Activated CD4-positive, alpha-beta T cell treated with anti-CD3 and anti-CD28 coated beads for 4 hours (primary cell): ENCODE results near the gene OR10Z1.

Experiments
- DNase-seq, 2 donors: peaks; one replicate each; pipeline ENCODE4 v3.0.0-alpha.2; 2020

OR10Z1 gene

GRCh38 chr1:158604968-158605367 is at the start of gene OR10Z1:
Gene OR10Z1 (plus strand): TSS chr1:158605268. CDS start chr1:158606439, 1,171 bp downstream.
- no peak for DNase-seq

GRCh38 chr1:158559696-158560095 is 45.4 kb upstream of the OR10Z1 start:
- DNase-seq, result no peak

GRCh38 chr1:158563853-158564252 is 41.2 kb upstream of the OR10Z1 start:
- no peak for DNase-seq

GRCh38 chr1:158564608-158565007 is 40.5 kb upstream of the OR10Z1 start:
- DNase-seq, result no peak

- DNase-seq, result no peak
Measured at GRCh38 chr1:158570480-158570879, 34.6 kb upstream of the OR10Z1 start, which contains the start of gene OR6P1. Gene OR6P1 (minus strand): TSS chr1:158570580. CDS start chr1:158563604, 6,976 bp downstream.

GRCh38 chr1:158572226-158572625 is 32.8 kb upstream of the OR10Z1 start:
- no peak for DNase-seq

GRCh38 chr1:158577561-158577960 is 27.5 kb upstream of the OR10Z1 start:
- no peak for DNase-seq

- no peak for DNase-seq
Measured at GRCh38 chr1:158579733-158580132, 25.3 kb upstream of the OR10Z1 start, which contains the start of gene OR10X1. Gene OR10X1 (minus strand): TSS chr1:158579899. CDS start chr1:158579899, 0 bp downstream.

- no peak for DNase-seq
Measured at GRCh38 chr1:158583962-158584361, 21.1 kb upstream of the OR10Z1 start.

GRCh38 chr1:158586942-158587341 is 18.1 kb upstream of the OR10Z1 start:
- no peak for DNase-seq

- no peak for DNase-seq
Measured at GRCh38 chr1:158600735-158601134, 4.3 kb upstream of the OR10Z1 start.

- DNase-seq, result no peak
Measured at GRCh38 chr1:158607296-158607695, 2.2 kb downstream of the OR10Z1 start.

- DNase-seq, result no peak
Measured at GRCh38 chr1:158611916-158612315, 6.8 kb downstream of the OR10Z1 start.

GRCh38 chr1:158613764-158614163 is 8.7 kb downstream of the OR10Z1 start:
- DNase-seq, result no peak

- DNase-seq, result no peak
Measured at GRCh38 chr1:158638146-158638545, 33.1 kb downstream of the OR10Z1 start.

GRCh38 chr1:158638904-158639303 is 33.8 kb downstream of the OR10Z1 start:
- DNase-seq, result no peak

- DNase-seq, result no peak
Measured at GRCh38 chr1:158644449-158644848, 39.4 kb downstream of the OR10Z1 start.

- DNase-seq, result no peak
Measured at GRCh38 chr1:158646465-158646864, 41.4 kb downstream of the OR10Z1 start.

GRCh38 chr1:158649052-158649451 is 44.0 kb downstream of the OR10Z1 start:
- DNase-seq, result no peak

GRCh38 chr1:158652721-158653334 is 47.8 kb downstream of the OR10Z1 start:
- DNase-seq, result no peak

GRCh38 chr1:158654086-158654485 is 49.0 kb downstream of the OR10Z1 start:
- DNase-seq, result no peak

- no peak for DNase-seq
Measured at GRCh38 chr1:158654571-158654970, 49.5 kb downstream of the OR10Z1 start.
